ENCODE data around the gene FCHSD2. TPM values are rescaled to one million over a fixed set of nuclear protein-coding genes. Genes with fewer than 3 reads are reported as not detected.

The FCHSD2 gene
- total RNA-seq, 1 donor from 2014 or later: 10.0 TPM

DNA sequence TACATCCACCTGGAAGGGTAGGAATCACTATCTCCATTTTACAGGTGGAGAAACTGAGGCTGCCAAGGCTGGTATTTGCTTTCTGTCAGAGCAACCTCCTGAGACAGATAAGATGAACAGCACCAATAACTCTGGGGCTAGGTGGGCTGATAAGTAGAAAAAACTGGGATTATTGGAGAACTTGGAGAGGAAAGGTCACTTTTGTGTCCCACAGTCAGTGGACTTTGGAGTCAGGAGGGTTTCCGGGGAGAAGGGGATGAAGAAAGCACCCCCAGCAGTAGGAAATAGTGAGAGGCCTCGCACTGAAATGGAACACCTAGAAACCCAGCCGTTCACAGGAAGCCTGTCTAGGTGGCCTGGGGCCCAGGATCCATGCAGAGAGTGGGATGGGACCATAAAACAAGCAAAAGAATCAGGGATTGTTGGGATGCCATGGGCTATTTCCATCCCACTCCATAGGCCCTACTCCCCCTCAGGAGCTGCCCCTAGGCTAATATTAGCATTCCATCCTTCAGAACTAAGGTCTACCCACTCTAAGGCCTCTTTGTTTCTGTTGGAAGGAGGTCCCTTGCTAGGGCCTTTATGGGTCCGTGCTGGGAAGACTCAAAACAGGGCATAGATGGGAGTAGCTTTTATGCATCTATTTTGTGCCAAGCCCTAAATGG, 31.0 kb upstream of the FCHSD2 start:
- no peak for DNase-seq (ENCODE audit: low read depth)

GRCh38 chr11:73171436-73172161, 29.5 kb upstream of the FCHSD2 start:
- no peaks in the 10 kb centered on the region for H3K36me3 ChIP-seq (ENCODE audit: control insufficient read depth, insufficient read depth, low read length)
- TF ChIP-seq, protein P1, sequence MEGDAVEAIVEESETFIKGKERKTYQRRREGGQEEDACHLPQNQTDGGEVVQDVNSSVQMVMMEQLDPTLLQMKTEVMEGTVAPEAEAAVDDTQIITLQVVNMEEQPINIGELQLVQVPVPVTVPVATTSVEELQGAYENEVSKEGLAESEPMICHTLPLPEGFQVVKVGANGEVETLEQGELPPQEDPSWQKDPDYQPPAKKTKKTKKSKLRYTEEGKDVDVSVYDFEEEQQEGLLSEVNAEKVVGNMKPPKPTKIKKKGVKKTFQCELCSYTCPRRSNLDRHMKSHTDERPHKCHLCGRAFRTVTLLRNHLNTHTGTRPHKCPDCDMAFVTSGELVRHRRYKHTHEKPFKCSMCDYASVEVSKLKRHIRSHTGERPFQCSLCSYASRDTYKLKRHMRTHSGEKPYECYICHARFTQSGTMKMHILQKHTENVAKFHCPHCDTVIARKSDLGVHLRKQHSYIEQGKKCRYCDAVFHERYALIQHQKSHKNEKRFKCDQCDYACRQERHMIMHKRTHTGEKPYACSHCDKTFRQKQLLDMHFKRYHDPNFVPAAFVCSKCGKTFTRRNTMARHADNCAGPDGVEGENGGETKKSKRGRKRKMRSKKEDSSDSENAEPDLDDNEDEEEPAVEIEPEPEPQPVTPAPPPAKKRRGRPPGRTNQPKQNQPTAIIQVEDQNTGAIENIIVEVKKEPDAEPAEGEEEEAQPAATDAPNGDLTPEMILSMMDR (IDR thresholded peaks at IDR 0.05; ENCODE audit: insufficient read depth, low read length, severe bottlenecking): no peak
- H3K4me3 ChIP-seq (ENCODE audit: low read depth, low read length): no peak overlapping the region
- no peak for FAIRE-seq
- no peaks in the 10 kb centered on the region for H3K27me3 ChIP-seq (ENCODE audit: control insufficient read depth, insufficient read depth, low read length)
- no peak for DNase-seq (ENCODE audit: low read depth)

More for the DNA sequence above, 31.0 kb upstream of the FCHSD2 start:
- H3K36me3 ChIP-seq (ENCODE audit: control insufficient read depth, insufficient read depth, low read length): no peaks in the 10 kb centered on the region
- TF ChIP-seq, protein P1 (IDR thresholded peaks at IDR 0.05; ENCODE audit: insufficient read depth, low read length, severe bottlenecking): no peak
- H3K4me3 ChIP-seq (ENCODE audit: low read depth, low read length): no peak overlapping the region
- no peaks in the 10 kb centered on the region for H3K27me3 ChIP-seq (ENCODE audit: control insufficient read depth, insufficient read depth, low read length)
- FAIRE-seq: no peak

DNA sequence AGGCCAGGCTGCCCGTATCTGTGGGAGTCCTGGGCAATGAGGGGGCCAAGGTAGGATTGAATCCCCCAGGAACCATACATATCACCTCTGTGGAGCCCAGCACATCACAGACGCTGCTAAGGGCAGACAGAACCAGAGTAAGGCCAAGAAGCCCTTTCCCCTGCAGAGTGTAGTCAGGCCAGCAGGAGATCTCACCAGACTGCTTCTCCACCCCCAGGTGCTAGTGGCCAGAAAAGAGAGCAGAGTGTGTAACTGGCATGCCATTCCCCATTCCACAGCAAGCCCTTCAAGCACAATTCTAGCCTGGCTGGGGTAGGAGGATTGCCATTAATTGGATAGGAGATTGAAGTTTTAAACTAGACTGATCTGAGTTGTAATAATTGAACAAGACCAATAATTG, 28.0 kb upstream of the FCHSD2 start:
- TF ChIP-seq, protein P1 (IDR thresholded peaks at IDR 0.05; ENCODE audit: insufficient read depth, low read length, severe bottlenecking): no peak
- no peak for FAIRE-seq
- Histone ChIP-seq H3K36me3 (ENCODE audit: control insufficient read depth, insufficient read depth, low read length) (no peaks in the 10 kb centered on the region), H3K27me3 (ENCODE audit: control insufficient read depth, insufficient read depth, low read length) (no peaks in the 10 kb centered on the region), H3K4me3 (ENCODE audit: low read depth, low read length) (no peak overlapping the region)
- no peak for DNase-seq (ENCODE audit: low read depth)

GRCh38 chr11:73168925-73169579, 26.9 kb upstream of the FCHSD2 start:
- TF ChIP-seq, protein P1 (IDR thresholded peaks at IDR 0.05; ENCODE audit: insufficient read depth, low read length, severe bottlenecking): no peak
- DNase-seq (ENCODE audit: low read depth) (no peak), FAIRE-seq (no peak)

DNA sequence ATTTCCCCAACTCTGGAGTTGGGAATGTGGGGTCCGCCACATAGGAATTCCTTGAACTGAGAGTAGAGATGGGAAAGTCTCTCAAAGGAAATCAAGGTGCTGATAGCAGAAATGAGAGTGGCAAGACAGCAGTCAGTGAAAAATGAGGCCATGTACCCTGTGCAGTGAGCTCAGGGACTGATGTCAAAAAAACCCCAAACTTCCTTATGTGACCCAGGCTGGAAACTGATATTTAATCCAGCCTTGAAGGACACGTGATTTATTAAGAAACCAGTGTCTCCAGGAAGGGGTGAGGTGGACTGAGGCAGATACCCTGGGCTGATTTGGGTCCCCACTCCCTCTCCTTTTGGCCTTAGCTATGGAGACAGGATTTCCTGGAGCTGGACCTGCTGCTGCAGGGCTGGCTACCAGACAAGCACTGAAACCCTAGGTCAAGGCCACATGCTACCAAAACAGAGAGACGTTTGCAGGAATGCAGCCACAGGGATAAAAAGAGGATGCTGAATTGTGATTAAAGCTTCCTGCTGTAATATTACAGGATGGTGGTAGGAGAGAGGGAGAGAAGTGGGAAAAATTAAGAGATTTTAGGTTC, 25.3 kb upstream of the FCHSD2 start:
- FAIRE-seq: no peak
- no peaks in the 10 kb centered on the region for H3K36me3 ChIP-seq (ENCODE audit: control insufficient read depth, insufficient read depth, low read length)
- no peaks in the 10 kb centered on the region for H3K27me3 ChIP-seq (ENCODE audit: control insufficient read depth, insufficient read depth, low read length)
- no peak for DNase-seq (ENCODE audit: low read depth)
- TF ChIP-seq, protein P1 (IDR thresholded peaks at IDR 0.05; ENCODE audit: insufficient read depth, low read length, severe bottlenecking): no peak
- H3K4me3 ChIP-seq (ENCODE audit: low read depth, low read length): no peak overlapping the region

More at GRCh38 chr11:73168925-73169579, 26.9 kb upstream of the FCHSD2 start:
- H3K4me3 ChIP-seq (ENCODE audit: low read depth, low read length): no peak overlapping the region
- no peaks in the 10 kb centered on the region for H3K27me3 ChIP-seq (ENCODE audit: control insufficient read depth, insufficient read depth, low read length)
- H3K36me3 ChIP-seq (ENCODE audit: control insufficient read depth, insufficient read depth, low read length): no peaks in the 10 kb centered on the region

Measured in bronchial epithelial cell (primary cell).